ENCODE measurements around the gene NPM1. TPM values are rescaled to one million over a fixed set of nuclear protein-coding genes. Genes with fewer than 3 reads are reported as not detected.

NPM1 gene
- total RNA-seq, 2 donors from 2014 or later: 558 to 996 TPM

- no peaks in the 10 kb centered on the region for H3K27me3 ChIP-seq
- no peak overlapping the region for H3K9ac ChIP-seq (ENCODE audit: low read depth in 2 of 2, low read length in 2 of 2)
- DNase-seq: no peak
- no peaks in the 10 kb centered on the region for H3K9me3 ChIP-seq
- no peaks in the 10 kb centered on the region for H3K36me3 ChIP-seq
- H3K4me1 ChIP-seq: no peaks in the 10 kb centered on the region
- intact Hi-C loops (cut with DNase I): no loop called here
- TF ChIP-seq CTCF (IDR thresholded peaks at IDR 0.05): no peak
- no peak overlapping the region for H3K4me3 ChIP-seq
- no peak overlapping the region for H3K27ac ChIP-seq
Measured at GRCh38 chr5:171428809-171429542, 41.3 kb downstream of the NPM1 start.

- no peak for TF ChIP-seq CTCF (IDR thresholded peaks at IDR 0.05)
- intact Hi-C loops (cut with DNase I): no loop called here
- no peaks in the 10 kb centered on the region for H3K4me1 ChIP-seq
- H3K27ac ChIP-seq: no peak overlapping the region
- DNase-seq: no peak
- no peak overlapping the region for H3K9ac ChIP-seq (ENCODE audit: low read depth in 2 of 2, low read length in 2 of 2)
- no peaks in the 10 kb centered on the region for H3K27me3 ChIP-seq
- H3K9me3 ChIP-seq: no peaks in the 10 kb centered on the region
- H3K36me3 ChIP-seq: no peaks in the 10 kb centered on the region
- no peak overlapping the region for H3K4me3 ChIP-seq
Measured at GRCh38 chr5:171429543-171429910, 41.9 kb downstream of the NPM1 start.

- Histone ChIP-seq H3K27ac (no peak overlapping the region), H3K9ac (ENCODE audit: low read depth in 2 of 2, low read length in 2 of 2) (no peak overlapping the region), H3K4me1 (no peaks in the 10 kb centered on the region)
Measured at GRCh38 chr5:171431251-171431777, 43.7 kb downstream of the NPM1 start.

GRCh38 chr5:171432076-171432475 is 44.4 kb downstream of the NPM1 start:
- H3K9ac ChIP-seq (ENCODE audit: low read depth in 2 of 2, low read length in 2 of 2): no peak overlapping the region
- no peaks in the 10 kb centered on the region for H3K27me3 ChIP-seq
- no peaks in the 10 kb centered on the region for H3K36me3 ChIP-seq
- H3K9me3 ChIP-seq: no peaks in the 10 kb centered on the region
- H3K27ac ChIP-seq: no peak overlapping the region
- H3K4me1 ChIP-seq: no peaks in the 10 kb centered on the region
- intact Hi-C loops (cut with DNase I): no loop called here
- H3K4me3 ChIP-seq: no peak overlapping the region
- no peak for TF ChIP-seq CTCF (IDR thresholded peaks at IDR 0.05)
- DNase-seq: no peak

More at GRCh38 chr5:171431251-171431777, 43.7 kb downstream of the NPM1 start:
- Histone ChIP-seq H3K4me3 (no peak overlapping the region), H3K9me3 (no peaks in the 10 kb centered on the region), H3K27me3 (no peaks in the 10 kb centered on the region), H3K36me3 (no peaks in the 10 kb centered on the region)
- no peak for TF ChIP-seq CTCF (IDR thresholded peaks at IDR 0.05)
- no peak for DNase-seq
- intact Hi-C loops (cut with DNase I): no loop called here

GRCh38 chr5:171432583-171433351 is 45.1 kb downstream of the NPM1 start:
- DNase-seq: no peak
- intact Hi-C loops (cut with DNase I): no loop called here
- no peak overlapping the region for H3K27ac ChIP-seq
- TF ChIP-seq CTCF (IDR thresholded peaks at IDR 0.05): no peak
- H3K9me3 ChIP-seq: no peaks in the 10 kb centered on the region
- H3K9ac ChIP-seq (ENCODE audit: low read depth in 2 of 2, low read length in 2 of 2): no peak overlapping the region
- no peak overlapping the region for H3K4me3 ChIP-seq
- H3K4me1 ChIP-seq: no peaks in the 10 kb centered on the region
- H3K27me3 ChIP-seq: no peaks in the 10 kb centered on the region
- H3K36me3 ChIP-seq: no peaks in the 10 kb centered on the region
